ENCODE results near the gene EGF.
"Not testable (repeated sequence)": the region's sequence is repeated elsewhere in the genome, so short reads cannot be mapped to it uniquely, and the experiment has no call there.

Gene EGF

GRCh38 chr4:109943745-109944144 lies 31.1 kb downstream of the EGF start:
- H3K4me3 ChIP-seq (ENCODE audit: low read depth, low read length), result no peak overlapping the region
- DNase-seq (ENCODE audit: low read depth), result no peak

DNA sequence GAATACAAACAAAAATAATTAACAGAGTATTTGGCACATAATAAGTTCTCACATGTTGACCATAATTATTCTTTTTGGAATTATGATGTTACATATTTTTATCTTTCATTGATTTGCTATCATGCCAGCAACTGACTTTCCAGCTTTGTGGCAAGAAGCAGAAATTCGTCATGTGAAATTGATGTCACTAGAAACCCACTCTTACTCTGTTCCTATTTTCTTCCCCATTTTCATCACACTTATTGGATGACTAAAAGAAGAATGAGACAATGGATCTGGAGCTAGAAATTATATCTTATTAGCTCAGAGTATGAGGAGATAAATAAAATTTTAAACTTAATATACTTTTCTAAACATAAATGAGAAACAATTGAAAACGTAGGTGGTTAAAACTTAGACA lies 31.9 kb downstream of the EGF start:
- TF ChIP-seq, protein P1, sequence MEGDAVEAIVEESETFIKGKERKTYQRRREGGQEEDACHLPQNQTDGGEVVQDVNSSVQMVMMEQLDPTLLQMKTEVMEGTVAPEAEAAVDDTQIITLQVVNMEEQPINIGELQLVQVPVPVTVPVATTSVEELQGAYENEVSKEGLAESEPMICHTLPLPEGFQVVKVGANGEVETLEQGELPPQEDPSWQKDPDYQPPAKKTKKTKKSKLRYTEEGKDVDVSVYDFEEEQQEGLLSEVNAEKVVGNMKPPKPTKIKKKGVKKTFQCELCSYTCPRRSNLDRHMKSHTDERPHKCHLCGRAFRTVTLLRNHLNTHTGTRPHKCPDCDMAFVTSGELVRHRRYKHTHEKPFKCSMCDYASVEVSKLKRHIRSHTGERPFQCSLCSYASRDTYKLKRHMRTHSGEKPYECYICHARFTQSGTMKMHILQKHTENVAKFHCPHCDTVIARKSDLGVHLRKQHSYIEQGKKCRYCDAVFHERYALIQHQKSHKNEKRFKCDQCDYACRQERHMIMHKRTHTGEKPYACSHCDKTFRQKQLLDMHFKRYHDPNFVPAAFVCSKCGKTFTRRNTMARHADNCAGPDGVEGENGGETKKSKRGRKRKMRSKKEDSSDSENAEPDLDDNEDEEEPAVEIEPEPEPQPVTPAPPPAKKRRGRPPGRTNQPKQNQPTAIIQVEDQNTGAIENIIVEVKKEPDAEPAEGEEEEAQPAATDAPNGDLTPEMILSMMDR (IDR thresholded peaks at IDR 0.05; ENCODE audit: control insufficient read depth, extremely low read depth, insufficient read depth), result no peak

More at GRCh38 chr4:109943745-109944144, 31.1 kb downstream of the EGF start:
- TF ChIP-seq, protein P1 (IDR thresholded peaks at IDR 0.05; ENCODE audit: control insufficient read depth, extremely low read depth, insufficient read depth), result no peak

GRCh38 chr4:109945056-109945455 lies 32.4 kb downstream of the EGF start:
- H3K4me3 ChIP-seq (ENCODE audit: low read depth, low read length), result no peak overlapping the region
- no peak for DNase-seq (ENCODE audit: low read depth)
- TF ChIP-seq, protein P1 (IDR thresholded peaks at IDR 0.05; ENCODE audit: control insufficient read depth, extremely low read depth, insufficient read depth), result no peak

More for the DNA sequence above, 31.9 kb downstream of the EGF start:
- no peak for DNase-seq (ENCODE audit: low read depth)
- no peak overlapping the region for H3K4me3 ChIP-seq (ENCODE audit: low read depth, low read length)

DNA sequence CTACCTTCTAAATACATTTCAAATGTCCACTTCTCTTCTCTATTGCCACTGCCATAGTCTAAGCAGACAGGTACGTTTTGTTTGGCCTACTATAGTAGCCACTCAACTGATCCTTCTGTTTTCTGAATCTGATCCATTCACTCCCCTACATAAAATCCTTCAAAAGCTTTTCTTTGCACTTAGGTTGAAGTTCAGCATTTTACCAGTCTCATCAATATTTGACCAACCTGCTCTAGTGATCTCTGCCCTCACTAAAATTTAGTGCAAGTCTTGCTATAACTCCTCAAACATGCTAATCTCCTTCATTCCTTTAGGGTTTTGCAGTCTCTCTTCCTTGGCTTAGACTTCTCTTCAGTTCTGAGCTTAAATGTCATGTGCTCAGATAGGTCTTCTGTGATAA lies 33.4 kb downstream of the EGF start:
- no peak overlapping the region for H3K4me3 ChIP-seq (ENCODE audit: low read depth, low read length)
- DNase-seq (ENCODE audit: low read depth), result no peak
- TF ChIP-seq, protein P1 (IDR thresholded peaks at IDR 0.05; ENCODE audit: control insufficient read depth, extremely low read depth, insufficient read depth), result no peak

DNA sequence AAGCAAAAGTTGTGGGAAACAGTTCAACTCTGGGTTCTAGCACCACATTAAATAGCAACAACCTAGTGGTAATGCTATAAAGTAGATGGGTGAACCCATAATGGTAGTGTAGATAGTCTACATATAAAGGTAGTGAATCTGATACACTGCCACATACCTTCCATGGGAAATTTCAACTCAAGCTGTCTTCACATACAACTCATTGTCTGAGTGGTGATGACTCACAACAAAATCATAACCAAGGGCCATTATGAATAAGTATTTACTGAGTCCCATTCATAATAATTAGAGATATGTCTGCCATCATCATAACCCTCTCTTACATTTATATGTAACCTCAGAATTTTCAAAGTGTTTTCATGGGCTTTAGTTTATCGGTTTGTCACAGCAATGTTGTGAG lies 34.8 kb downstream of the EGF start:
- TF ChIP-seq, protein P1 (IDR thresholded peaks at IDR 0.05; ENCODE audit: control insufficient read depth, extremely low read depth, insufficient read depth), result no peak
- H3K4me3 ChIP-seq (ENCODE audit: low read depth, low read length), result no peak overlapping the region
- no peak for DNase-seq (ENCODE audit: low read depth)

- DNase-seq (ENCODE audit: low read depth), result no peak
- TF ChIP-seq, protein P1 (IDR thresholded peaks at IDR 0.05; ENCODE audit: control insufficient read depth, extremely low read depth, insufficient read depth), result no peak
- H3K4me3 ChIP-seq (ENCODE audit: low read depth, low read length), result no peak overlapping the region
These were observed 35.2 kb downstream of the EGF start for GRCh38 chr4:109947918-109948317.

- DNase-seq (ENCODE audit: low read depth), result not testable (repeated sequence)
These were observed 36.5 kb downstream of the EGF start for GRCh38 chr4:109949099-109949718.

More at GRCh38 chr4:109949099-109949718, 36.5 kb downstream of the EGF start:
- not testable (repeated sequence) for H3K4me3 ChIP-seq (ENCODE audit: low read depth, low read length)

Measured in LNCaP clone FGC (cell line).